NCI-H345 (cell line): ENCODE data around the gene ZNF750.

Experiments
- DNase-seq: peaks from one replicate; lab custom pipeline; 2025; lab: John Stamatoyannopoulos, UW

The ZNF750 gene

GRCh38 chr17:82859431-82860403 is 19.9 kb upstream of the ZNF750 start:
- DNase-seq: no peak

GRCh38 chr17:82858376-82859126 is 18.7 kb upstream of the ZNF750 start:
- DNase-seq: no peak

GRCh38 chr17:82856361-82856760 is 16.5 kb upstream of the ZNF750 start:
- no peak for DNase-seq

- DNase-seq: no peak
Observed at GRCh38 chr17:82854226-82854625, 14.4 kb upstream of the ZNF750 start.

GRCh38 chr17:82851381-82851780 is 11.6 kb upstream of the ZNF750 start:
- no peak for DNase-seq

GRCh38 chr17:82849076-82849945 is 9.5 kb upstream of the ZNF750 start:
- no peak for DNase-seq

- peak; percentile 65 for DNase-seq
Observed at GRCh38 chr17:82848022-82848592, 8.3 kb upstream of the ZNF750 start.

- DNase-seq: no peak
Observed at GRCh38 chr17:82846061-82846691, 6.4 kb upstream of the ZNF750 start.

- no peak for DNase-seq
Observed at GRCh38 chr17:82845163-82845807, 5.5 kb upstream of the ZNF750 start.

GRCh38 chr17:82844796-82845162 is 5.0 kb upstream of the ZNF750 start:
- DNase-seq: peak; percentile 75

- no peak for DNase-seq
Observed at GRCh38 chr17:82843904-82844680, 4.3 kb upstream of the ZNF750 start.

GRCh38 chr17:82841921-82842596 is 2.2 kb upstream of the ZNF750 start:
- DNase-seq: no peak

- DNase-seq: peak; percentile 48
Observed at GRCh38 chr17:82840431-82840831, 609 bp upstream of the ZNF750 start.

- DNase-seq: peak; percentile 59
Observed at GRCh38 chr17:82838386-82839063, 1.3 kb downstream of the ZNF750 start.

GRCh38 chr17:82837586-82838320 is 2.1 kb downstream of the ZNF750 start:
- peak; percentile 49 for DNase-seq

- DNase-seq: peak; percentile 77
Observed at GRCh38 chr17:82836823-82837357, 2.9 kb downstream of the ZNF750 start.

- DNase-seq: peak; percentile 88
Observed at GRCh38 chr17:82835766-82836512, 3.9 kb downstream of the ZNF750 start.
